Karpas-422 (cell line): ENCODE results near the gene USP3. TPM values are rescaled to one million over a fixed set of nuclear protein-coding genes. Genes with fewer than 3 reads are reported as not detected.

Experiments used
- DNase-seq: peaks from one replicate; pipeline ENCODE4 v3.0.0-alpha.2; 2015
- H2AFZ ChIP-seq: fragments of 200-600 bp; sonication (generic); 2 replicates; pipeline ENCODE4 v1.6.1; 2014; ENCODE audit warnings: antibody characterized with exemption, low read length, mixed read lengths
- H3K27ac ChIP-seq: fragments of 200-600 bp; sonication (generic); 2 replicates; pipeline ENCODE4 v1.5.1; 2014; ENCODE audit warnings: mild to moderate bottlenecking, low read length, moderate library complexity
- H3K27me3 ChIP-seq: fragments of 200-600 bp; sonication (generic); 2 replicates; pipeline ENCODE4 v1.6.1; 2014; ENCODE audit warnings: low read length, mixed read lengths
- H3K36me3 ChIP-seq: fragments of 200-600 bp; sonication (generic); 2 replicates; pipeline ENCODE4 v1.6.1; 2014; ENCODE audit warnings: low read length, mixed read lengths; ENCODE audit not compliant: insufficient read depth
- H3K4me1 ChIP-seq: fragments of 200-600 bp; sonication (generic); 2 replicates; pipeline ENCODE4 v1.6.1; 2014; ENCODE audit warnings: mild to moderate bottlenecking, low read length, mixed read lengths
- H3K4me2 ChIP-seq: fragments of 200-600 bp; sonication (generic); 2 replicates; pipeline ENCODE4 v1.6.1; 2014; ENCODE audit warnings: low read length, low read depth, mild to moderate bottlenecking; ENCODE audit not compliant: poor library complexity, severe bottlenecking
- H3K4me3 ChIP-seq: fragments of 200-600 bp; sonication (generic); 2 replicates; pipeline ENCODE4 v1.5.1; 2014; ENCODE audit warnings: mild to moderate bottlenecking, antibody characterized with exemption, low read length, mixed read lengths
- H3K79me2 ChIP-seq: fragments of 200-600 bp; sonication (generic); 2 replicates; pipeline ENCODE4 v1.6.1; 2014; ENCODE audit warnings: mild to moderate bottlenecking, low read length, mixed read lengths
- H3K9ac ChIP-seq: fragments of 200-600 bp; sonication (generic); 2 replicates; pipeline ENCODE4 v1.6.0; 2014; ENCODE audit warnings: low read length
- H3K9me2 ChIP-seq: fragments of 200-600 bp; sonication (generic), shearing (Covaris generic); replicated peaks from 2 replicates; pipeline ENCODE4 v1.6.0; 2014; ENCODE audit warnings: mild to moderate bottlenecking, low read length, moderate library complexity; ENCODE audit not compliant: insufficient read depth
- H3K9me3 ChIP-seq: fragments of 300-700, 200-600 bp; sonication (generic); 2 replicates; pipeline ENCODE4 v1.6.1; 2014; ENCODE audit warnings: low read length, mixed read lengths
- H4K20me1 ChIP-seq: fragments of 200-600 bp; sonication (generic); 2 replicates; pipeline ENCODE4 v1.6.1; 2014; ENCODE audit warnings: mild to moderate bottlenecking, antibody characterized with exemption, low read length, low read depth; ENCODE audit not compliant: insufficient read depth
- total RNA-seq: library from RNA; depleted of rRNA; stranded (reverse); fragments of >200 nt; shearing (Covaris generic); gene quantifications from 2 replicates; pipeline ENCODE4 v1.2.3, GENCODE V29; 2014; ENCODE audit warnings: low replicate concordance

The USP3 gene
- total RNA-seq, 1 experiment from 2014 or later, result 15.4 TPM

- H4K20me1 ChIP-seq, result no peaks in the 10 kb centered on the region
- H2AFZ ChIP-seq, result no peak overlapping the region
- H3K4me1 ChIP-seq, result peaks cover 10% of the 10 kb centered on the region
- no peak overlapping the region for H3K27ac ChIP-seq
- H3K36me3 ChIP-seq, result no peaks in the 10 kb centered on the region
- H3K4me3 ChIP-seq, result no peak overlapping the region
- no peaks in the 10 kb centered on the region for H3K9me2 ChIP-seq
- H3K9me3 ChIP-seq, result no peaks in the 10 kb centered on the region
- no peaks in the 10 kb centered on the region for H3K27me3 ChIP-seq
- H3K79me2 ChIP-seq, result no peaks in the 10 kb centered on the region
- H3K9ac ChIP-seq, result no peak overlapping the region
- H3K4me2 ChIP-seq, result peak overlapping the region; percentile 22
- no peak for DNase-seq
Observed at GRCh38 chr15:63490345-63491034, 13.9 kb upstream of the USP3 start.

DNA sequence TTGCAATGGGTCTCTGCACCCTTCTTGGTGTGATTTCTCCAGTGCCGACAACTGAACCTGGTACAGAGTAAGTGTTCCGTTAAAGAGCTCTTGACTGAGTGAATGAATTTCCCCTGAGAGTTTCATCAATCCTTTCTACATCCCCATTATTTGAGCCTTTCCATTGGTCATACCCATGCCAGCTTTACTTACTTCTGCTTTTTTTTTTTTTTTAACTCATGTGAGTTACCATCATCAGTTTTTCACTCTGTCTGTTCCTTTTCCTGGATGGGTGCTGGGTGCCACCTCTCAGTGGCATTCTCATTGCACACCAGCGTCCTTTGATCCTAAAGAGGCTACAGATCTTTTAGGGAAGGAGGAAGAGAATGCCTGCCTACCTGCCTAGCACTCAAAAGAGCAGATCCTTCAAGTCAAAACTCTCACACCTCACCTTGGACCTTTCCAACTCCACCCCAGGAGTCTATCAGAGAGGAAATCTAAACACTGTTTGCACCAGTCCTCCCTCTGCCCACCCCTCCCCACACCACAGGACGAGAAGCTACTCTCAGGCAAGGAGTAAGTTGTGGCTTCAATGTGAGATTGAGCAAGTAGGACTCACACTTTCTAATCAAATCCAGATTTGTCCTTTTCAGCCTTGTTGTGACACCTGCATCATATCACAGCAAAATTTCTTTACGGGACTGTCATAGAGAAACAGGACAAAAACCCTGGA lies 13.1 kb upstream of the USP3 start:
- Histone ChIP-seq H3K4me1 (peaks cover 10% of the 10 kb centered on the region), H3K27ac (no peak overlapping the region)

DNA sequence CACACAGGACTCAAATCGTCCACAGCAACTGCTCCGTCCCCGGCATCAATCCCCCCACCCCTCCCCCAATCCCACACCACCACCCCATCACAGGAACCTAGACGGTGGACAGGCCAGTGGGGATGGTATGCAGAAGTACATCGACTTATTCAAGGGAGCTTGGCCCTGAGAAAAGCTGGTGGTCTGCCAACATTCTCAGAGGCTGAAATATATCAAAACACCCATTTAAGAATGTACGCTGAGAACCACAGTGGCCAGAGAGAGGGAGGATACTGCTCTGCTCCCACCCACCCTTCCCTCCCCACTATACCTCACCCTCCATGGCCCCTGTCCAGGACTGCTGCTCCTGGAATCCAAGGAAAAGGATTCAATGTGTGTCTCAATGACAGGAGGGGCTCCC lies 12.4 kb upstream of the USP3 start:
- Histone ChIP-seq H3K4me3 (no peak overlapping the region), H3K27me3 (no peaks in the 10 kb centered on the region), H3K27ac (no peak overlapping the region), H3K9me2 (no peaks in the 10 kb centered on the region), H3K9ac (no peak overlapping the region), H3K79me2 (no peaks in the 10 kb centered on the region), H2AFZ (no peak overlapping the region), H4K20me1 (no peaks in the 10 kb centered on the region), H3K4me2 (no peak overlapping the region), H3K36me3 (no peaks in the 10 kb centered on the region), H3K9me3 (no peaks in the 10 kb centered on the region), H3K4me1 (peaks cover 12% of the 10 kb centered on the region)
- DNase-seq, result no peak

More for the DNA sequence above, 13.1 kb upstream of the USP3 start:
- no peak overlapping the region for H3K9ac ChIP-seq
- H3K4me2 ChIP-seq, result peak overlapping the region; percentile 22
- DNase-seq, result peak; percentile 73
- no peaks in the 10 kb centered on the region for H3K9me2 ChIP-seq
- no peak overlapping the region for H3K4me3 ChIP-seq
- no peak overlapping the region for H2AFZ ChIP-seq
- no peaks in the 10 kb centered on the region for H3K9me3 ChIP-seq
- no peaks in the 10 kb centered on the region for H3K79me2 ChIP-seq
- H3K27me3 ChIP-seq, result no peaks in the 10 kb centered on the region
- no peaks in the 10 kb centered on the region for H3K36me3 ChIP-seq
- no peaks in the 10 kb centered on the region for H4K20me1 ChIP-seq

DNA sequence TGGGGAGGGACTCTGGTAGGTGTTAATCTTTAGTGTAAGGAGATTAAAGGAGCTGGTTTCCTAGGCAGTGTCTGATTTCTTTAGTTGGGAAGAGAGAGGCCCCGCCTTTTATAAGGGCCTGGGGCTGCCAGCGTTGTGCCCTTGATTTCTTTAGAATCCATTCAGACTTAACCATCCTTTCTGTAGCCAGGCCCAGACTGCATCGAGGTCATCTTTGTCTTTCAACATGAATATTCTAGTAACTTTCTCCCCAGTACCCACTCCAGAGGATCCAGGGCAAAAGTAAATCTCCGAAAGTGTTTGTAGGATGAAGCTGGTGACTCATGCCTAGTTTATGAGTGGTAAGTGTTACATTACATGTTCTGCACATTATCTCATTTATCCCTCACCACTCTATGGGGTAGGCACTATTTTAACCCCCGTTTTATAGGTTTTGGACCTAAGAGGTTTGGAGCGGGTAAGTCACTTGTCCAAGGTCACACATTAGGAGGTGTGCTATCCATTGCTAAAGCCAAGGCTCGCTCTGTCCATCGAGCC lies 11.8 kb upstream of the USP3 start:
- H3K27me3 ChIP-seq, result no peaks in the 10 kb centered on the region
- no peaks in the 10 kb centered on the region for H3K36me3 ChIP-seq
- H3K9me2 ChIP-seq, result no peaks in the 10 kb centered on the region
- no peaks in the 10 kb centered on the region for H4K20me1 ChIP-seq
- H2AFZ ChIP-seq, result no peak overlapping the region
- H3K9me3 ChIP-seq, result no peaks in the 10 kb centered on the region
- H3K79me2 ChIP-seq, result no peaks in the 10 kb centered on the region
- no peak overlapping the region for H3K4me2 ChIP-seq
- H3K9ac ChIP-seq, result no peak overlapping the region
- no peak for DNase-seq
- H3K4me3 ChIP-seq, result no peak overlapping the region
- peaks cover 13% of the 10 kb centered on the region for H3K4me1 ChIP-seq
- no peak overlapping the region for H3K27ac ChIP-seq

- Histone ChIP-seq H4K20me1 (no peaks in the 10 kb centered on the region), H3K9me2 (no peaks in the 10 kb centered on the region), H3K4me1 (peaks cover 16% of the 10 kb centered on the region), H3K4me2 (no peak overlapping the region), H3K79me2 (no peaks in the 10 kb centered on the region), H3K9ac (no peak overlapping the region), H3K27ac (no peak overlapping the region), H3K36me3 (no peaks in the 10 kb centered on the region), H3K27me3 (no peaks in the 10 kb centered on the region), H3K4me3 (no peak overlapping the region), H2AFZ (no peak overlapping the region), H3K9me3 (no peaks in the 10 kb centered on the region)
- DNase-seq, result no peak
Observed at GRCh38 chr15:63493436-63493835, 11.0 kb upstream of the USP3 start.

- Histone ChIP-seq H3K4me3 (no peak overlapping the region), H3K4me2 (no peak overlapping the region), H3K4me1 (peaks cover 16% of the 10 kb centered on the region), H4K20me1 (no peaks in the 10 kb centered on the region), H3K79me2 (no peaks in the 10 kb centered on the region), H2AFZ (no peak overlapping the region), H3K36me3 (no peaks in the 10 kb centered on the region), H3K9me3 (no peaks in the 10 kb centered on the region), H3K9me2 (no peaks in the 10 kb centered on the region), H3K27me3 (no peaks in the 10 kb centered on the region), H3K27ac (no peak overlapping the region), H3K9ac (no peak overlapping the region)
- no peak for DNase-seq
Observed at GRCh38 chr15:63494408-63494807, 10.0 kb upstream of the USP3 start.

DNA sequence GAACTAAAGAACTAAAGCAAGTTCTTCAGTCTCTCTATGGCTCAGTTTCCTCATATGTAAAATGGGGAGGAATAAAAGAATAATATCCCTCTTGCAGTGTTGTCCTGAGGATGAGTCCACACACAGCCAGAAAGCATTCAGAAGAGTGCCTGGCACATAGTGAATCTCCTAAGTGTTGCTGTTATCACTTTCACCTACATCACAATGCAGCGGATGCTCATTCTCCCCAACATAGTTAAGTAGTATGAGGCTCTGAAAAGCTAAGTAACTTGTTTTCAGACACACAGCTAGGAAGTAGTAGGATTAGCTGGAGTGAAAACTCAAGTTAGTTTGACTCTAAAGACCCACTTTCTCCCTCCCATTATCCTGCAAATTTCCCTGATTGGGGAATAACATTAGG lies 9.1 kb upstream of the USP3 start:
- H3K79me2 ChIP-seq, result no peaks in the 10 kb centered on the region
- no peak for DNase-seq
- H3K4me3 ChIP-seq, result no peak overlapping the region
- no peaks in the 10 kb centered on the region for H3K9me2 ChIP-seq
- H4K20me1 ChIP-seq, result no peaks in the 10 kb centered on the region
- no peaks in the 10 kb centered on the region for H3K36me3 ChIP-seq
- no peaks in the 10 kb centered on the region for H3K9me3 ChIP-seq
- no peak overlapping the region for H3K27ac ChIP-seq
- H2AFZ ChIP-seq, result no peak overlapping the region
- no peak overlapping the region for H3K9ac ChIP-seq
- no peaks in the 10 kb centered on the region for H3K27me3 ChIP-seq
- no peak overlapping the region for H3K4me2 ChIP-seq
- H3K4me1 ChIP-seq, result peaks cover 16% of the 10 kb centered on the region

DNA sequence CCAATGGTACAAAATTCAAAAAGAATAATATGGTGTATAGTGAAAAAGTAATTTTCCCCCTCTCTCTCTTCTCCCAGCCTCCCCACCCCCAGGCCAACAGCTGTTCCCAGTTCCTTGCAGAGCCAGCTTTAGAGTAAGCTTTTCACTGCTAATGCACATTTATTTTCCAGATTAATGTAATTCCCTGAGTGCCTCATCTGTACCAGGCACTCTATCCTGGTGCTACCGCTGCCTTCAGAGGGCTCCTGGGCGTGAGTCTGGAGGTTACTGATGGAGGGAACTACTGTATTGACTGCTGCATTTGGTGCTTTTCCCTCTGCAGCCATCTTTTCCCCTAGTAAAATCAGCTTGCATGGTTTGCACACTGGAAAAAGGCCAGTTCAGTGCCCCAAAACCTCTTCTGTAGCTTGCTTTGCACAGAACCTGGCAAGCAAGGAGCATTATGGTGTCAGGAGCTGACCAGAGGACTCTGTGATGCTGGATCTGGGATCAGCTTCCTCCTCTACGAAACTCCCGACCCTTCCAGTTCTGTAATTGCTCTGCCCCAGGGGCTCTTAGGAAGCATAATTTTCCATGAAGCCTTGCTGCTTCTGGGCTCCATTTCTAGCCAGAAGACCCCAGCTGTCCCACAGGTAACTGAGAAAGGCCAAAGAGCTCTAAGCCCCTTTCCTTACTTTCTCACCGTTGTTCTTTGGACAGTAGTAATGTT lies 8.5 kb upstream of the USP3 start:
- DNase-seq, result no peak
- Histone ChIP-seq H3K9me3 (no peaks in the 10 kb centered on the region), H3K36me3 (no peaks in the 10 kb centered on the region), H3K4me2 (no peak overlapping the region), H2AFZ (no peak overlapping the region), H3K4me3 (no peak overlapping the region), H3K4me1 (peaks cover 11% of the 10 kb centered on the region), H3K9me2 (no peaks in the 10 kb centered on the region), H4K20me1 (no peaks in the 10 kb centered on the region), H3K9ac (no peak overlapping the region), H3K27ac (no peak overlapping the region), H3K27me3 (no peaks in the 10 kb centered on the region), H3K79me2 (no peaks in the 10 kb centered on the region)
